WTC11 (cell line): ENCODE measurements around the gene PRKAR2B.

Experiments used
- ATF6 ChIP-seq: sonication (generic); formaldehyde crosslinking; IDR thresholded peaks from 2 replicates; pipeline ENCODE4 v1.8.1; 2023; ENCODE audit warnings: mild to moderate bottlenecking, missing genetic modification reagents
- MAX ChIP-seq: sonication (generic); formaldehyde crosslinking; IDR thresholded peaks from 2 replicates; pipeline ENCODE4 v1.8.0; 2022; ENCODE audit warnings: mild to moderate bottlenecking, missing genetic modification reagents
- ZNF232 ChIP-seq: sonication (generic); formaldehyde crosslinking; IDR thresholded peaks from 2 replicates; pipeline ENCODE4 v1.8.0; 2022; ENCODE audit warnings: mild to moderate bottlenecking, missing genetic modification reagents
- TF ChIP-seq, protein P1 (sequence below): fragments of 200-600 bp; IDR thresholded peaks from 2 replicates; pipeline ENCODE4 v1.8.0; 2022; ENCODE audit warnings: antibody characterized with exemption
- TF ChIP-seq, protein P2 (sequence below): sonication (generic); formaldehyde crosslinking; IDR thresholded peaks from 2 replicates; pipeline ENCODE4 v1.8.1; 2022; ENCODE audit warnings: low read depth, mild to moderate bottlenecking, moderate library complexity, missing genetic modification reagents, borderline replicate concordance

DNA sequence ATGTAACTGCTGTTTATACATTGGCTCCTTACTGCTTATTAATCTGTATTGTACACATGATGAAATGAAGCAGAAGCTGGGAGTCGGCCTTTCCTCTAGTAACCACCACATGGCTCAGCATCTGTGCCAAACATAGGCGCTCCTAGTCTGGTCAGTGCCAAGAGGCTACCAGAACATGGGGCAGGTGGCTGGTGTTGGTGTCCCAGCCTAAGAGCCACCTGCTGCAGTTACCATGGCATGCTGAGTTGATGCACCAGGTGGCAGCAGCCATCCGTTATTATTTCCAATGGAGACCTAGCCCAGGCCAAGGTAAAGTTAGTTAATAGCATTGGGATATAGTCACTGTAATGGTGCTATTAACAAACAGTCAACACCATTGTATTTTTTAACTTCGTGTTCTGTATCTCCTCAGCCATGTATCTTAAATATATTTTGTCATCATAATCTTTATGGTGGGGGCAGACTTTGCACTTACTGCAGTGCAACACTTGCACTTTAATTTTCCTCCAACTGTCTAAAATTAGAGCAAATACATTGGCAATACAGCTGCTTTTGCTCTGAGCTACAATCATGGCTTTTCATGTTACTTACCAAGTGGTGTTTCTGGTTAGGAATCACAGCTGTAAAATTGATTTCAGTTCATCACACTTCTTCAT, 157.4 kb downstream of the PRKAR2B start:
- TF ChIP-seq, protein P1, sequence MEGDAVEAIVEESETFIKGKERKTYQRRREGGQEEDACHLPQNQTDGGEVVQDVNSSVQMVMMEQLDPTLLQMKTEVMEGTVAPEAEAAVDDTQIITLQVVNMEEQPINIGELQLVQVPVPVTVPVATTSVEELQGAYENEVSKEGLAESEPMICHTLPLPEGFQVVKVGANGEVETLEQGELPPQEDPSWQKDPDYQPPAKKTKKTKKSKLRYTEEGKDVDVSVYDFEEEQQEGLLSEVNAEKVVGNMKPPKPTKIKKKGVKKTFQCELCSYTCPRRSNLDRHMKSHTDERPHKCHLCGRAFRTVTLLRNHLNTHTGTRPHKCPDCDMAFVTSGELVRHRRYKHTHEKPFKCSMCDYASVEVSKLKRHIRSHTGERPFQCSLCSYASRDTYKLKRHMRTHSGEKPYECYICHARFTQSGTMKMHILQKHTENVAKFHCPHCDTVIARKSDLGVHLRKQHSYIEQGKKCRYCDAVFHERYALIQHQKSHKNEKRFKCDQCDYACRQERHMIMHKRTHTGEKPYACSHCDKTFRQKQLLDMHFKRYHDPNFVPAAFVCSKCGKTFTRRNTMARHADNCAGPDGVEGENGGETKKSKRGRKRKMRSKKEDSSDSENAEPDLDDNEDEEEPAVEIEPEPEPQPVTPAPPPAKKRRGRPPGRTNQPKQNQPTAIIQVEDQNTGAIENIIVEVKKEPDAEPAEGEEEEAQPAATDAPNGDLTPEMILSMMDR = no peak
- TF ChIP-seq ZNF232 (CRISPR knock-in tag) (no peak), MAX (CRISPR knock-in tag) (no peak), ATF6 (no peak)
- TF ChIP-seq, protein P2, sequence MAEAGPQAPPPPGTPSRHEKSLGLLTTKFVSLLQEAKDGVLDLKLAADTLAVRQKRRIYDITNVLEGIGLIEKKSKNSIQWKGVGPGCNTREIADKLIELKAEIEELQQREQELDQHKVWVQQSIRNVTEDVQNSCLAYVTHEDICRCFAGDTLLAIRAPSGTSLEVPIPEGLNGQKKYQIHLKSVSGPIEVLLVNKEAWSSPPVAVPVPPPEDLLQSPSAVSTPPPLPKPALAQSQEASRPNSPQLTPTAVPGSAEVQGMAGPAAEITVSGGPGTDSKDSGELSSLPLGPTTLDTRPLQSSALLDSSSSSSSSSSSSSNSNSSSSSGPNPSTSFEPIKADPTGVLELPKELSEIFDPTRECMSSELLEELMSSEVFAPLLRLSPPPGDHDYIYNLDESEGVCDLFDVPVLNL = no peak
